Panc1 (cell line): Measurements from ENCODE around the gene AK8. TPM values are rescaled to one million over a fixed set of nuclear protein-coding genes. Genes with fewer than 3 reads are reported as not detected.

Experiments
- ATAC-seq: fragments of 200-7000 bp; cut with Tn5 transposase; 2 replicates; pipeline ENCODE4 v1.9.1; 2020; ENCODE audit warnings: mild to moderate bottlenecking, moderate library complexity
- BruUV-seq: library from RNA; stranded (reverse); fragments of 400-500 nt; replicated peaks from 2 replicates; lab custom pipeline; 2021; lab: Mats Ljungman, UMichigan
- CTCF ChIA-PET: fragments of 300-600 bp; sonication (Branson Sonifier 250); formaldehyde crosslinking; loops from one replicate; lab custom pipeline; 2022; ENCODE audit warnings: antibody characterized with exemption; lab: Charles Lee
- POLR2A ChIA-PET: fragments of 300-600 bp; sonication (Branson Sonifier 250); formaldehyde crosslinking; loops from one replicate; lab custom pipeline; 2022; ENCODE audit warnings: antibody characterized with exemption; lab: Charles Lee
- DNase-seq: peaks from one replicate; pipeline ENCODE4 v3.0.0-alpha.2; 2010; ENCODE audit warnings: low read depth, low spot score
- H3K27ac ChIP-seq: 2 replicates; pipeline ENCODE4 v1.5.1; 2011; ENCODE audit warnings: mild to moderate bottlenecking, low read length, inconsistent platforms
- H3K27me3 ChIP-seq: fragments of 200-500 bp; sonication (Bioruptor generic); 2 replicates; pipeline ENCODE4 v1.6.0; 2014; ENCODE audit warnings: low read length, inconsistent platforms; ENCODE audit not compliant: control insufficient read depth, insufficient read depth
- H3K36me3 ChIP-seq: fragments of 200-500 bp; sonication (Bioruptor generic); 2 replicates; pipeline ENCODE4 v1.5.1; 2014; ENCODE audit warnings: inconsistent platforms, mild to moderate bottlenecking, low read length, moderate library complexity; ENCODE audit not compliant: control insufficient read depth, insufficient read depth
- H3K4me1 ChIP-seq: 2 replicates; pipeline ENCODE4 v1.5.1; 2011; ENCODE audit warnings: inconsistent platforms, mild to moderate bottlenecking, low read length, moderate library complexity; ENCODE audit not compliant: control insufficient read depth, insufficient read depth
- H3K4me3 ChIP-seq, 2 experiments: 2 replicates each; pipeline ENCODE4 v1.5.1; 2011 to 2012; ENCODE audit warnings: low read depth in 2 of 2, low read length in 2 of 2, mild to moderate bottlenecking in 2 of 2, inconsistent platforms in 1 of 2, moderate library complexity in 1 of 2
- H3K9me3 ChIP-seq: fragments of 200-500 bp; sonication (Bioruptor generic); 2 replicates; pipeline ENCODE4 v1.5.1; 2014; ENCODE audit warnings: low read depth, mild to moderate bottlenecking, inconsistent platforms, low read length, moderate library complexity; ENCODE audit not compliant: control insufficient read depth, insufficient read depth
- POLR2AphosphoS5 ChIP-seq: IDR thresholded peaks from 2 replicates; pipeline ENCODE4 v1.6.1; 2012; ENCODE audit warnings: mild to moderate bottlenecking, low read depth, low read length, moderate library complexity
- SIN3A ChIP-seq: IDR thresholded peaks from 2 replicates; pipeline ENCODE4 v1.6.1; 2012; ENCODE audit warnings: low read depth, mild to moderate bottlenecking, low read length, moderate library complexity, borderline replicate concordance; ENCODE audit not compliant: insufficient read depth
- TCF7L2 ChIP-seq: IDR thresholded peaks from 2 replicates; pipeline ENCODE4 v1.6.1; 2011; ENCODE audit warnings: mild to moderate bottlenecking, low read depth, low read length, inconsistent platforms
- in situ Hi-C: cut with HindIII; loops from 2 replicates; pipeline ENCODE4 v1.10.0; 2016; ENCODE audit warnings: low sequenced_read_pairs, low pct_unique_long_range_greater_than_20kb
- intact Hi-C: fragments of 100-400 bp; cut with micrococcal nuclease; formaldehyde crosslinking; loops from one replicate; pipeline ENCODE4 v1.10.0; 2022; ENCODE audit not compliant: unreplicated experiment
- total RNA-seq: library from RNA; stranded (reverse); gene quantifications from one replicate; pipeline ENCODE4 v1.2.1, GENCODE V29; 2021; ENCODE audit not compliant: unreplicated experiment
- TF ChIP-seq, protein P1 (sequence below): fragments of 450-650 bp; IDR thresholded peaks from 2 replicates; pipeline ENCODE4 v1.5.1; 2017; ENCODE audit warnings: mild to moderate bottlenecking
- TF ChIP-seq, protein P2 (sequence below), 2 experiments: IDR thresholded peaks; 2 replicates each; pipeline ENCODE4 v1.6.1; 2011 to 2012; ENCODE audit warnings: low read depth in 2 of 2, control low read depth in 1 of 2, low read length in 1 of 2, mild to moderate bottlenecking in 1 of 2, moderate library complexity in 1 of 2; ENCODE audit not compliant: insufficient read depth in 1 of 2

Gene AK8
- total RNA-seq, 1 experiment from 2014 or later, result 0.39 TPM

- ATAC-seq (no peak), DNase-seq (no peak)
- H3K27me3 ChIP-seq, result no peaks in the 10 kb centered on the region; the same call in none of the 2 replicates
- no peak for TF ChIP-seq TCF7L2
- TF ChIP-seq, protein P1, sequence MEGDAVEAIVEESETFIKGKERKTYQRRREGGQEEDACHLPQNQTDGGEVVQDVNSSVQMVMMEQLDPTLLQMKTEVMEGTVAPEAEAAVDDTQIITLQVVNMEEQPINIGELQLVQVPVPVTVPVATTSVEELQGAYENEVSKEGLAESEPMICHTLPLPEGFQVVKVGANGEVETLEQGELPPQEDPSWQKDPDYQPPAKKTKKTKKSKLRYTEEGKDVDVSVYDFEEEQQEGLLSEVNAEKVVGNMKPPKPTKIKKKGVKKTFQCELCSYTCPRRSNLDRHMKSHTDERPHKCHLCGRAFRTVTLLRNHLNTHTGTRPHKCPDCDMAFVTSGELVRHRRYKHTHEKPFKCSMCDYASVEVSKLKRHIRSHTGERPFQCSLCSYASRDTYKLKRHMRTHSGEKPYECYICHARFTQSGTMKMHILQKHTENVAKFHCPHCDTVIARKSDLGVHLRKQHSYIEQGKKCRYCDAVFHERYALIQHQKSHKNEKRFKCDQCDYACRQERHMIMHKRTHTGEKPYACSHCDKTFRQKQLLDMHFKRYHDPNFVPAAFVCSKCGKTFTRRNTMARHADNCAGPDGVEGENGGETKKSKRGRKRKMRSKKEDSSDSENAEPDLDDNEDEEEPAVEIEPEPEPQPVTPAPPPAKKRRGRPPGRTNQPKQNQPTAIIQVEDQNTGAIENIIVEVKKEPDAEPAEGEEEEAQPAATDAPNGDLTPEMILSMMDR, result no peak
- TF ChIP-seq, protein P2, sequence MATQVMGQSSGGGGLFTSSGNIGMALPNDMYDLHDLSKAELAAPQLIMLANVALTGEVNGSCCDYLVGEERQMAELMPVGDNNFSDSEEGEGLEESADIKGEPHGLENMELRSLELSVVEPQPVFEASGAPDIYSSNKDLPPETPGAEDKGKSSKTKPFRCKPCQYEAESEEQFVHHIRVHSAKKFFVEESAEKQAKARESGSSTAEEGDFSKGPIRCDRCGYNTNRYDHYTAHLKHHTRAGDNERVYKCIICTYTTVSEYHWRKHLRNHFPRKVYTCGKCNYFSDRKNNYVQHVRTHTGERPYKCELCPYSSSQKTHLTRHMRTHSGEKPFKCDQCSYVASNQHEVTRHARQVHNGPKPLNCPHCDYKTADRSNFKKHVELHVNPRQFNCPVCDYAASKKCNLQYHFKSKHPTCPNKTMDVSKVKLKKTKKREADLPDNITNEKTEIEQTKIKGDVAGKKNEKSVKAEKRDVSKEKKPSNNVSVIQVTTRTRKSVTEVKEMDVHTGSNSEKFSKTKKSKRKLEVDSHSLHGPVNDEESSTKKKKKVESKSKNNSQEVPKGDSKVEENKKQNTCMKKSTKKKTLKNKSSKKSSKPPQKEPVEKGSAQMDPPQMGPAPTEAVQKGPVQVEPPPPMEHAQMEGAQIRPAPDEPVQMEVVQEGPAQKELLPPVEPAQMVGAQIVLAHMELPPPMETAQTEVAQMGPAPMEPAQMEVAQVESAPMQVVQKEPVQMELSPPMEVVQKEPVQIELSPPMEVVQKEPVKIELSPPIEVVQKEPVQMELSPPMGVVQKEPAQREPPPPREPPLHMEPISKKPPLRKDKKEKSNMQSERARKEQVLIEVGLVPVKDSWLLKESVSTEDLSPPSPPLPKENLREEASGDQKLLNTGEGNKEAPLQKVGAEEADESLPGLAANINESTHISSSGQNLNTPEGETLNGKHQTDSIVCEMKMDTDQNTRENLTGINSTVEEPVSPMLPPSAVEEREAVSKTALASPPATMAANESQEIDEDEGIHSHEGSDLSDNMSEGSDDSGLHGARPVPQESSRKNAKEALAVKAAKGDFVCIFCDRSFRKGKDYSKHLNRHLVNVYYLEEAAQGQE (IDR thresholded peaks at IDR 0.05; ENCODE audit: insufficient read depth in 1 of 2, low read depth in 2 of 2, low read length in 1 of 2), result no peak
- TF ChIP-seq POLR2AphosphoS5, result no peak
- TF ChIP-seq SIN3A, result no peak
- H3K27ac ChIP-seq, result no peak overlapping the region
- no TSS peak for BruUV-seq
- POLR2A ChIA-PET, result no interaction called here
- CTCF ChIA-PET, result interaction anchor here (0.7 kb wide), 2 partner anchors 35 to 469 kb away, joined by 3 to 6 read pairs; no protein-coding TSS in a partner anchor
- intact Hi-C loops, result no loop called here
- H3K4me1 ChIP-seq, result no peaks in the 10 kb centered on the region
- no peak overlapping the region for H3K4me3 ChIP-seq
- no peaks in the 10 kb centered on the region for H3K9me3 ChIP-seq
- no peaks in the 10 kb centered on the region for H3K36me3 ChIP-seq
- in situ Hi-C loops, result no loop called here
Observed at GRCh38 chr9:132820169-132820944, 57.7 kb downstream of the AK8 start.

- Histone ChIP-seq H3K4me1 (no peaks in the 10 kb centered on the region), H3K36me3 (no peaks in the 10 kb centered on the region), H3K27ac (no peak overlapping the region), H3K27me3 (no peaks in the 10 kb centered on the region; the same call in 1 of the 2 replicates), H3K9me3 (no peaks in the 10 kb centered on the region), H3K4me3 (no peak overlapping the region)
- ATAC-seq (no peak), DNase-seq (no peak)
- ChIA-PET POLR2A (no interaction called here), CTCF (no interaction called here)
- in situ Hi-C loops (no loop called here), intact Hi-C loops (no loop called here)
- TF ChIP-seq, protein P2 (IDR thresholded peaks at IDR 0.05; ENCODE audit: insufficient read depth in 1 of 2, low read depth in 2 of 2, low read length in 1 of 2), result no peak
- no peak for TF ChIP-seq TCF7L2
- no peak for TF ChIP-seq SIN3A
- TF ChIP-seq, protein P1, result no peak
- no peak for TF ChIP-seq POLR2AphosphoS5
- BruUV-seq, result no TSS peak
Observed at GRCh38 chr9:132818588-132818987, 59.5 kb downstream of the AK8 start.
